ENCODE measurements around the gene CYP4F22.
"Not testable (repeated sequence)": the region's sequence is repeated elsewhere in the genome, so short reads cannot be mapped to it uniquely, and the experiment has no call there.

DNA sequence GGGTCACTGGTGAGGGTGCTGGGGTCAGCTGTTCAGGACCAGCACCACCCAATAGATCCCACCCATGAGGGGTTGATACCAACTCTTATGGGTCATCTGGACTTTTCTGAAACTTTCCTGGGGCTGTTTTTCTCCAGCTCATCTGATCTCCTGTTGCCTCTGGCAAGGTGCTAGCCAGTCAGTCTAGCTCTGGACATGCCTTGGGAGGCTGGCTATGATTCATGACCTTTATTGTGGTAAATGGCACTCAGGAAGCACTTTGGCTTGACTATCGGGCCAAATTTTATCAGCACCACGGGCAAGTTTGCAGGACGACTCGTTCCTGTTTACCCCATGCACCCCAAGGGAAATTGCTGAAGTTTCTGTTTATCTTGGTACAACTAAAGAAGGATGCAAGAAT lies 85.4 kb downstream of the CYP4F22 start:
- not testable (repeated sequence) for TF ChIP-seq ZNF274 (IDR thresholded peaks at IDR 0.05; ENCODE audit: low read depth, low read length); YY1 (IDR thresholded peaks at IDR 0.05; ENCODE audit: insufficient read depth, insufficient read length)

Measured in NT2/D1 (cell line).